GM13976 (cell line): ENCODE results near the gene TTC7B.

ENCODE experiments used
- DNase-seq: peaks from one replicate; pipeline ENCODE4 v3.0.0; 2012; ENCODE audit warnings: low spot score
- CTCF ChIP-seq: IDR thresholded peaks from 2 replicates; pipeline ENCODE4 v1.5.1; 2012; ENCODE audit warnings: borderline replicate concordance, mild to moderate bottlenecking; ENCODE audit not compliant: insufficient read depth; ENCODE audit errors: extremely low read depth, missing control alignments, control extremely low read depth
- in situ Hi-C: fragments of 300-500 bp; cut with MboI; formaldehyde crosslinking; loops from one replicate; pipeline ENCODE4 v1.12.0; 2022; ENCODE audit warnings: low sequenced_read_pairs, mixed read lengths, inconsistent platforms; ENCODE audit not compliant: unreplicated experiment

The TTC7B gene

GRCh38 chr14:90587252-90587910, 228.8 kb downstream of the TTC7B start:
- DNase-seq = no peak
- TF ChIP-seq CTCF = no peak
- in situ Hi-C loops = no loop called here

- DNase-seq = no peak
- in situ Hi-C loops = no loop called here
- TF ChIP-seq CTCF = no peak
Observed at GRCh38 chr14:90585106-90585505, 231.1 kb downstream of the TTC7B start.

- in situ Hi-C loops = no loop called here
- TF ChIP-seq CTCF = no peak
- no peak for DNase-seq
Observed at GRCh38 chr14:90583916-90584605, 232.2 kb downstream of the TTC7B start.

GRCh38 chr14:90583427-90583826, 232.8 kb downstream of the TTC7B start:
- DNase-seq = no peak
- in situ Hi-C loops = no loop called here

GRCh38 chr14:90582166-90582565, 234.1 kb downstream of the TTC7B start:
- no peak for TF ChIP-seq CTCF
- no peak for DNase-seq
- in situ Hi-C loops = no loop called here

More at GRCh38 chr14:90583427-90583826, 232.8 kb downstream of the TTC7B start:
- TF ChIP-seq CTCF = no peak

GRCh38 chr14:90581745-90582144, 234.5 kb downstream of the TTC7B start:
- no peak for DNase-seq
- in situ Hi-C loops = no loop called here
- TF ChIP-seq CTCF = no peak
